Cardiac fibroblast (primary cell): ENCODE results near the gene FMOD.

ENCODE experiments used
- DNase-seq, 2 donors: peaks; one replicate each; pipeline versions ENCODE4 v3.0.0 to v3.0.0-alpha.2; 2010; ENCODE audit warnings: low read depth in 2 of 2
- H3K4me3 ChIP-seq, 2 donors: replicated peaks in 1 of 2; 1 replicate in 1 of 2; 2 replicates in 1 of 2; pipeline ENCODE4 v1.5.1; 2011; ENCODE audit warnings: low read depth in 2 of 2, low read length in 2 of 2, mild to moderate bottlenecking in 2 of 2, moderate library complexity in 1 of 2
- CTCF ChIP-seq: IDR thresholded peaks from one replicate; pipeline ENCODE4 v1.5.1; 2011; ENCODE audit warnings: low read depth, mild to moderate bottlenecking, low read length, inconsistent platforms

The FMOD gene

GRCh38 chr1:203307641-203308126 is 43.2 kb downstream of the FMOD start:
- no peak for TF ChIP-seq CTCF
- peak overlapping the region; percentile 93 to 95 for H3K4me3 ChIP-seq
- no peak for DNase-seq

DNA sequence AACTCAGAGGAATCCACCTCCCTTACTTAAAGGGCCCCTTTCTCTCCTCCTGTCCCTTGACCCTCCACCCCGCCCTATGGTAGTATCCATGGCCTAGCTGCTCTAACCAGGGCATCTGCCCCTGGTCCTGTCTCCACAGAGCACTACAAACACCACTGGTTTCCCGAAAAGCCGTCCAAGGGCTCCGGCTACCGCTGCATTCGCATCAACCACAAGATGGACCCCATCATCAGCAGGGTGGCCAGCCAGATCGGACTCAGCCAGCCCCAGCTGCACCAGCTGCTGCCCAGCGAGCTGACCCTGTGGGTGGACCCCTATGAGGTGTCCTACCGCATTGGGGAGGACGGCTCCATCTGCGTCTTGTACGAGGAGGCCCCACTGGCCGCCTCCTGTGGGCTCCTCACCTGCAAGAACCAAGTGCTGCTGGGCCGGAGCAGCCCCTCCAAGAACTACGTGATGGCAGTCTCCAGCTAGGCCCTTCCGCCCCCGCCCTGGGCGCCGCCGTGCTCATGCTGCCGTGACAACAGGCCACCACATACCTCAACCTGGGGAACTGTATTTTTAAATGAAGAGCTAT is 43.9 kb downstream of the FMOD start:
- TF ChIP-seq CTCF: no peak
- peak overlapping the region; percentile 93 to 95 for H3K4me3 ChIP-seq
- DNase-seq: no peak

DNA sequence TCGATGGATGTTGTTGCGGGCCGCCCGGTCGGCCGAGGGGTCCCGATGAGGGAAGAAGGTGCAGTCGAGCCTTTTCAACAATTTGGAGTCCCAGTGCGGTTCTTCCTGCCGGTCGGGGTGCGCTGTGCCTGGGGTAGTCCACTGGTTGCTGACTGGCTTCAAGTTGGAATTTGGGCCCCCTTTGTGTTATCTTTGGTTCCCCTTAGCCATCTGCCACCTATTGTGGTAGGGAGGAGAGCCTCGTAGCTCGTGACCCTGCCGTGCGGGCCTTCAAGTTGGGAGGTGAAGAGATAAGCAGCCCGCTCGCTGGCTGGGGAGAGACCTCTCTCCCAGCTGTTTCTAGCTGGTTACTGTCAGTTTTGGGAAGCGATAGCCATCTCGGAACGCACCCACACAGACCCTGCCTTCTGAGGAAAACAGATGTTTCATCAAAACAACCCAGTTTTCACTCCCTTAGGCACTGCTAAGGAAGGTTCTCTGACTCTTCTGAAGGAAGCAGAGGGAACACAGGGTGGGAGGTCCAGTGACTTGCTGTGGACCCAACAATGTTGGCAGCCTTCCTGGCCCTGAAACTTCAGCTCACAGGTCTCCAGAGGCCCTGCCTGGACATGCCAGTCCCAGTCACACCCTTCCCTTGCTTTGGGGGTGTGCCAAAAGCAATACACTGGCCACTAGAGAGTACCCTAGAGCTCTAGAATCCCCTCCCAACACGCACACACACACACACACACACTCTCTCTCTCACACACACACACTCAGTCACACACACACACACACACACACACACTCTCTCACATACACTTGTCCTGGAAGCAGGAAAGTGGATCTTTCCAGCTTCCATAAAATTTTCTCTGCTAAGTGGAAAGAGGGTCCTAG is 44.6 kb downstream of the FMOD start:
- H3K4me3 ChIP-seq: peak overlapping the region; percentile 93 to 95
- peak; percentile 83 to 95 for DNase-seq
- TF ChIP-seq CTCF: no peak

DNA sequence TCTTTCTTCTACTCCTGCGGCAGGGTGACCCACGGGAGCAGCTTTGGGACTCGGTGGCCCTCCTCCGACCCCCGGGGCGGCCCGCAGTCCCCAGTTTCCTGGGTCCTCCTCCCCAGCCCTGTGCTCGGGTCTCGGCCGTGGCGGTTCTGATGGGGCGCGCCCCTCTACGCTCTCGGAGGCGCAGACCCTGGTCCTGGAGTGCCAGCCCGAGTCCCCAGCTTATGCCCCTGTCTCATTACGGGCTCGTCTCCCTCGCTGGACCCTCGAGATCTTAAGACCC is 45.2 kb downstream of the FMOD start:
- peak in 1 of 2 donors; percentile 15 for DNase-seq
- peak overlapping the region; percentile 93 to 95 for H3K4me3 ChIP-seq
- TF ChIP-seq CTCF: no peak

- peak within 1 kb of the TSS; percentile 93 to 95 for H3K4me3 ChIP-seq
- DNase-seq: peak; percentile 82 to 95
- TF ChIP-seq CTCF: no peak
Observed at GRCh38 chr1:203304919-203305808, 45.8 kb downstream of the FMOD start, which contains the start of gene BTG2. BTG2 (plus strand) TSS chr1:203305519; CDS start chr1:203305607, 88 bp downstream.

DNA sequence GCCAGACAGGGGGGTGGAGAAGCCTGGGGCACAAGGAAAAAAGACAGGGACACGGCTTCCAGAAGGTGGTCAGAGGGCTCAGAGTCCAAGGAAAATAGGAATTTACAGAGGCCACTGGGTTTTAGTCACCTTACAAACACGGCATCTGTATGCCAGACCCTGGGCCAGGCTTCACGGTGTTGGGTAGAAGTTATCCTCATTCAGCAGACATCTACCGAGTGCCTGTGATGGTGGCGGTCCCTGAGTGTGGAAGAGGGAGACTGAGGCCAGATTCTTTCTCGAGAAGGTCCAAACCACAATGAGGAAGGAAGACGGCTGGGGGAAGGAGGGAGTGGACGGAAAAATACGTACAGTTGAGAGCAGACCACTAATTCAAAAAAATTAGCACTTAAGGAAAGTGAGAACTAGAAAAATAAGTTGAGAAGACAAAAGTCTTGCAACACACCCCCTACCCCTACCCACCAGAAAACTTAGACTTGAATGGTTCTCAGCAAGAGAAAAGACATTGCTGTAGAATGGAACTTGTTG is 46.5 kb downstream of the FMOD start:
- no peak for DNase-seq
- no peak overlapping the region for H3K4me3 ChIP-seq
- no peak for TF ChIP-seq CTCF
